ENCODE results near the gene BOD1L1.

BOD1L1 gene

DNA sequence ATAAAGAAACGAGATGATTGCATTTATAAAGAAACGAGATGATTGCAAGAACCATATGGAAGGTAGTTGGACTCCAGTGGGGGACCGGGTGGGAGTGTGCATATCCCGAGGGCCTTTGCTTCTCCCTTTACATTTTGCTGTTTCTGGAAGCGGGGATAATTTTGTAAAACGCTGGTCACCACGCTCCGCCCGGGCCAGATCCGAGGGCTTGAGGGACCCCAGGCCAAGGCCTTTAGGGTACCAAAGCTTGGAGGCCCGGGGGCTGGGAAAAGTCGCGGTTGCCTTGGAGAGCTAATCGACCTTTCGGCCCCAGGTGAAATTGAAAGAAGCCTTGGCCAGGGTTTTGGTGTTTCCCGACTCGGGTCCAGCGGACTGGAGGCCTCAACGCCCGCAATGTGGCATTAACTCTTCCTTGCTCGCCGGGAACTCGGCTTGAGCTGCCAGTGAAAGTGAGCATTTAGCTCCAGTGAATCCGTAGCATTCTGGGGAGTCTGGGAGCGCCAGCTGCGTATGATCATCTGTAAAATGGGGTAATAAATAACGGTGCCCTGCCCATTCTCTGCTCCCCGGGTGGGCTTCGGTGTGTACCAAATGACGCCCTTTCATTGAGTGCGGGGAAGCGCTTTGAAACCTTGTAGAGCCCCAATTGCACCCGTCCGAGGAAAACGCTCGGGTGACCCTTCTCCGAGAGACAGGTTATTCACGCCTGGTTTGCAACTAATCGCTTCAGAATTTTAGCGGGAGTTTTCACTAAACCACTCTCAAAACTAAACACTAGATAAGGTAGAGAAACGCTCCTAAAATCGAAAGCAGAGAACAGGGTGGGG lies 87.7 kb downstream of the BOD1L1 start:
- TF ChIP-seq, protein P1, sequence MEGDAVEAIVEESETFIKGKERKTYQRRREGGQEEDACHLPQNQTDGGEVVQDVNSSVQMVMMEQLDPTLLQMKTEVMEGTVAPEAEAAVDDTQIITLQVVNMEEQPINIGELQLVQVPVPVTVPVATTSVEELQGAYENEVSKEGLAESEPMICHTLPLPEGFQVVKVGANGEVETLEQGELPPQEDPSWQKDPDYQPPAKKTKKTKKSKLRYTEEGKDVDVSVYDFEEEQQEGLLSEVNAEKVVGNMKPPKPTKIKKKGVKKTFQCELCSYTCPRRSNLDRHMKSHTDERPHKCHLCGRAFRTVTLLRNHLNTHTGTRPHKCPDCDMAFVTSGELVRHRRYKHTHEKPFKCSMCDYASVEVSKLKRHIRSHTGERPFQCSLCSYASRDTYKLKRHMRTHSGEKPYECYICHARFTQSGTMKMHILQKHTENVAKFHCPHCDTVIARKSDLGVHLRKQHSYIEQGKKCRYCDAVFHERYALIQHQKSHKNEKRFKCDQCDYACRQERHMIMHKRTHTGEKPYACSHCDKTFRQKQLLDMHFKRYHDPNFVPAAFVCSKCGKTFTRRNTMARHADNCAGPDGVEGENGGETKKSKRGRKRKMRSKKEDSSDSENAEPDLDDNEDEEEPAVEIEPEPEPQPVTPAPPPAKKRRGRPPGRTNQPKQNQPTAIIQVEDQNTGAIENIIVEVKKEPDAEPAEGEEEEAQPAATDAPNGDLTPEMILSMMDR (conservative IDR thresholded peaks at IDR 0.05; ENCODE audit: low read length) = no peak
- no peak overlapping the region for H3K4me3 ChIP-seq (ENCODE audit: low read length)
- no peak for DNase-seq (ENCODE audit: low read depth)

DNA sequence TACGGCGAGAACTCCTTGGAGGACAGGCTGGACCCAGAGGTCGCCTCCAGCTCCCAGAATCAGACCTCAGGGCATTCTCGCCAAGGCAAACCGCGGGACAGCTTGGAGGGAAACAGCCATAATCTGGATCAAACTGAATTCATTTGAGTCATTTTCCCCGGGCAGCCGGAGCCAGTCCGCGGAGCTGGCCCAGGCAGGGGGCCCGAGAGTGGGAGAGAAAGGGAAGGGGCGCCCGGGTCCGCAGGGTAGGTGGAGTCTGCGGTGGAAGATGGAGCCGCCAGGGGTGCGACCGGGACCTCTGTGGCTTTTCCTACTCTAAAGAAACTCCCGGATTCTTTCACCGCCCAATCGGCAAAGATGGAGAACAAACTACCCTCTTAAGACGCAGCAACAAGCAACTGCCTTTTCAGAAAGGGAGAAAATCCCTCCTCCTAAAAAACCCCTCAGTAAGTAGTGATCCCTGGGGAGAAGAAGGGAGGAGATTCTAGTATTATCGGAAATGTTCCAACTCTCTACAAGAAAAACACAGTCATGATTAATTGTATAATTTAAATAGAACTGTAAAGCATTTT lies 88.4 kb downstream of the BOD1L1 start:
- H3K4me3 ChIP-seq (ENCODE audit: low read length) = no peak overlapping the region
- no peak for DNase-seq (ENCODE audit: low read depth)
- TF ChIP-seq, protein P1 (conservative IDR thresholded peaks at IDR 0.05; ENCODE audit: low read length) = no peak

DNA sequence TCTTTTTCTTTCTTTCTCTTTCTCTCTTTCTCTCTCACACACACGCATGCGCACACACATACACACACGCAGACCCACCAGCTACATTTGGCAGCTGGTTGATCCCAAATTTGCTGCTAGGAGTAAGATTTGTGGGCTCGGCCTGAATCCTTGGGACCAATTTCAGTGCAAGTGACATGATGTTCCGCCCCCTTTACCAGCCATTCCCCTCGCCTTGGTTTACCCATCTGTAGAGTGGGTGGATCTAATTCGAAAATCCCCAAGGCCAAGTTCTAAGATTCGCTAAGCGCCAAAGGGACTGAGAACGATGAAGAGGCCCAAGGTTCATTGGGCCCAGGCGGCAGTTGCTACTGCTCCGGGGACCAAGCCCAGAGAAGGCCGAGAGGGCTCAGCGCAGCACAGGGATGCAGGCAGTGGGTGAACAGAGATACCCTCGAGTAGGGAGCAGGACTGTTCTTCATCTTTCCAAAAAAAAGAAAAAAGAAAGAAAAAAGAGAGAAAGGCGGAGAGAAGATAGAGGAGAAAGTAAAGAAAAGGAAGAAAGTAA lies 89.0 kb downstream of the BOD1L1 start:
- no peak for DNase-seq (ENCODE audit: low read depth)
- TF ChIP-seq, protein P1 (conservative IDR thresholded peaks at IDR 0.05; ENCODE audit: low read length) = no peak
- H3K4me3 ChIP-seq (ENCODE audit: low read length) = no peak overlapping the region

DNA sequence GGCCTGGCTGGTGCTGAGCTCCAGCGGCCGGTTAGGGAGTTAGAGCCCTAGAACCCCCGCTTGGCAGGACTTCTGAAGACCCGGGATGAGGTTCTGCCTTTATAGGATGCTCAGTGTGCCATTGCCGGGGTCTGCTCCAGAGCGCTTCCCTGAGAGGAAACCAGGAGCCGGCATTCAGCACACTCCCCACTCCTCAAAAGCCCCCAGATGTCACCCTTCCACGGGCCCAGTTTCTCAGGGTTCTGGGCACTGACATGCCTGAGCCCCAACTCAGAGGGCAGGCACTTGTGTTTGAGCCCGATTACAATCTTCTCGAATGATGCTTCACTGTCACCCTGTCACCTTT lies 89.7 kb downstream of the BOD1L1 start:
- no peak for DNase-seq (ENCODE audit: low read depth)
- H3K4me3 ChIP-seq (ENCODE audit: low read length) = no peak overlapping the region
- TF ChIP-seq, protein P1 (conservative IDR thresholded peaks at IDR 0.05; ENCODE audit: low read length) = no peak

DNA sequence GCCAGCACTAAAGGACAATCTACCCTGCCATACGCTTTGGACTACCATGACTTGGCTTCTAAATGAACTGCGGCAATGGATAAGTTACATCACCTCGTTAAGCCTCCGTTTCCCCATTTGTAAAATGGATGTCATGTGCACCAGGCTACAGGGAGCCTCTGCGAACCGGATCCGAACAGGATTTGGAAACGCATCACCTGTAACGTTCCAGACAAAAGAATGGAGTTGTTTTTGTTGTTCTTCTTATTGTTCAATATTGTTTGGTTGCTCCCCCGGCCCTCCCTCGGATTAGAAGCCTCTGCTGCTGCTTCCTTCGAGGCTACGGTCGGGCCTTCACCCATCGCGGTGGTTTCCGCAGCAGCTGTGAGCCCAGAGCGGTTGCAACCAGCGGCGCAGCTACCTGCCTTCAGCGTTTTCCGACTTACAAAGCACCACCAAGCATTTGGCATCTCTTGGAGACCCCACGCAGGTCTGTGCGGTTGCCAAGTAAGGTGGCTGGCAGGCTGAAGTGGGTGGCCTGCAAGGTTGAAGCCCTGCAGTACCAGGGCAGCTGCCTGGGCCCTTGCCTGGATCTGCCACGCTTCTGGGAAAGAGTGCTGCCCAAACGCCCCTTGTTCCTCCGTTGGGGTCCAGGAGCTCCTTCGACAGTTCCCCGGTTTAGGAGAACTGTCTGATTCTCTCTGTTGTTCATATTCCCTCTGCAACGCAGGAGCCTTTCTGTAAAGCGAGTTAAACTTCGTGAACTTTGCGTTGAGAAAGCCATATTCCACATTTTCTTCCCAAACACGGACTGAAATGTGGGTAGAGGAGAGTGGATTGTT lies 90.3 kb downstream of the BOD1L1 start:
- TF ChIP-seq, protein P1 (conservative IDR thresholded peaks at IDR 0.05; ENCODE audit: low read length) = no peak
- H3K4me3 ChIP-seq (ENCODE audit: low read length) = no peak overlapping the region
- DNase-seq (ENCODE audit: low read depth) = no peak

DNA sequence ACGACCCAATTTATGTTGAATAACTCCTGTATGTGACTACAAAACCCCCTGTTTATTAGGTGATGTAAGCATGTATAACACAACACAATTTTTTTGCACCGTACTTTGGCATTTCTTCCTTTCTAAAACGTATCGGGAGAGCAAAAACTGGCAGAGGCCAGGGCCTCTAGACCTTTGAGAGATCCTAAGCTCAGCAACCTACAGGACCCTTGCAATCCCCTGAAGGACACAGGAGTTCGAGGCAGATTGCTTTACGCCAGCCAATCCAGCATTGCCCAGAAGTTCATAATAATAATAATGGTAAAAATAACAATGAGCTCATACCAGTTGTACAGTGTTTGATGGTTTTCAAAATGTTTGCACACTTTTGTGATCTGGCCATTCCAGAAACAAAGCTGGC lies 90.9 kb downstream of the BOD1L1 start:
- TF ChIP-seq, protein P1 (conservative IDR thresholded peaks at IDR 0.05; ENCODE audit: low read length) = no peak
- no peak for DNase-seq (ENCODE audit: low read depth)
- H3K4me3 ChIP-seq (ENCODE audit: low read length) = no peak overlapping the region

Data from AG10803 (cell line).